IPS-18a (cell line): ENCODE data around the gene LDB1.

Source experiments
- H3K27ac ChIP-seq: one replicate; pipeline ENCODE4 v1.5.1; 2013; ENCODE audit warnings: low read length
- H3K27me3 ChIP-seq: one replicate; pipeline ENCODE4 v1.6.1; 2013; ENCODE audit warnings: mild to moderate bottlenecking, low read length; ENCODE audit not compliant: control insufficient read depth, insufficient read depth
- H3K36me3 ChIP-seq: one replicate; pipeline ENCODE4 v1.6.1; 2013; ENCODE audit warnings: low read depth, low read length; ENCODE audit not compliant: control insufficient read depth
- H3K4me1 ChIP-seq: one replicate; pipeline ENCODE4 v1.6.1; 2013; ENCODE audit warnings: low read depth, low read length; ENCODE audit not compliant: control insufficient read depth
- H3K4me3 ChIP-seq: one replicate; pipeline ENCODE4 v1.5.1; 2013; ENCODE audit warnings: low read length
- H3K9ac ChIP-seq: one replicate; pipeline ENCODE4 v1.6.1; 2013; ENCODE audit warnings: mild to moderate bottlenecking, low read length, moderate library complexity
- H3K9me3 ChIP-seq: one replicate; pipeline ENCODE4 v1.6.1; 2013; ENCODE audit warnings: low read depth, low read length; ENCODE audit not compliant: control insufficient read depth

The LDB1 gene

DNA sequence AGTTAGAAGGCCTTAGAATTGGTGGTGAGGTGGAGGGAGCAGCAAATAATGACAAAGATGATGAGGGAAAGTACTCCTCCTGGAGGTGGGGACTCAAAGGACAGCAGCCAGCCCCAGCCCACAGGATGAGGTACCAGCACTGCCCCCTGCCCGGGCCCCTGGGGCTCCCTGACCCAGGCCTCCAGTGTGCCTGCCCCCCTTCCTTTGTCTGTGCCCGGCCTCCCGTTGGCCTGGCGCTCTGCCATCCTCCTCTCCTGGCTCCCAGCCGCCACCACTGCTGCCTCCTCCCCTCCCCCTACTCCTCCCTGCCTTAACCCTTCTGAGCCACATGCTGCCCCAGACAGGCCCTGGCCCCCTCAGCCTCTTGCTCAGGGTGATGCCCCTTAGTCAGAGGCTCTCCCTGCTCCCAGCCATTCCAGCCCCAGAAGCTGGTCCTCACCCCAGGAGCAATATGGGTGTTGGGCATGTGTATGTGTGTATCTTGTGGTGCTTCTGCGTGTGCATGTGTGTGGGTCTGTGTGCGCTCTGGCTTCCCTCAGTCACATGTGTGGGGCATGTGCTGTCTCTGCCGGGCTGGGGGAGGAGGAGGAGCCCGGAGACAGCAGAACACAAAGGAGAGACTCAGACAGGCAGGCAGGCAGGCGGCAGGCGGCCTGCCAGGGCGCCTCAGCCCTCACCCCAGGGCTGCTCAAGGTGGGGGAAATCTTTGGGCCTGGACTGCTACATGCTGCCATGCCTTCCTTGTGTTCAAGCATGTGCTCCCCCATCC, 2.6 kb downstream of the LDB1 start:
- Histone ChIP-seq H3K36me3 (no peaks in the 10 kb centered on the region), H3K9ac (peak overlapping the region; percentile 52), H3K9me3 (no peaks in the 10 kb centered on the region), H3K27ac (peak overlapping the region; percentile 66), H3K4me1 (peaks cover 58% of the 10 kb centered on the region), H3K4me3 (peak overlapping the region; percentile 42), H3K27me3 (no peaks in the 10 kb centered on the region)

- no peaks in the 10 kb centered on the region for H3K9me3 ChIP-seq
- H3K27me3 ChIP-seq, result no peaks in the 10 kb centered on the region
- peaks cover 51% of the 10 kb centered on the region for H3K4me1 ChIP-seq
- H3K36me3 ChIP-seq, result peaks cover 1% of the 10 kb centered on the region
- H3K4me3 ChIP-seq, result peak overlapping the region; percentile 42
- H3K9ac ChIP-seq, result no peak overlapping the region
- no peak overlapping the region for H3K27ac ChIP-seq
Measured at GRCh38 chr10:102116656-102117055, 3.5 kb downstream of the LDB1 start.

DNA sequence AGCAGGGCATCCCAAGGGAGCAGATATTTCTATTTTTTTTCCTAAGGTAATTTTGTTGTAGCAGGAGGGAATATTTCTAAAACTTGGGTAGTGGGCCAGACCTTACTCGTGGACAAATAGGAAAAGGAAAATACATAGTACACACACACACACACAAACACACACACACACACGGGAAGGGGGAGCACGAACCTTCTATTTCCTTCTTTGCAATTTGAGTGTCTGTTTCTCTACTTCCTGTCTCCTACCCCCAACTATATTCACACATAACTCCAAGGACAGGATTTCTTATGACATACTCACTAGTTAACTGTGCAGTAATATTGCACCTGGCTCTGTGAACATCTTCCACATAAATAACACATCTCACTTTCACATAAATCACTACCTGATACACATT, 4.4 kb downstream of the LDB1 start:
- H3K27me3 ChIP-seq, result no peaks in the 10 kb centered on the region

DNA sequence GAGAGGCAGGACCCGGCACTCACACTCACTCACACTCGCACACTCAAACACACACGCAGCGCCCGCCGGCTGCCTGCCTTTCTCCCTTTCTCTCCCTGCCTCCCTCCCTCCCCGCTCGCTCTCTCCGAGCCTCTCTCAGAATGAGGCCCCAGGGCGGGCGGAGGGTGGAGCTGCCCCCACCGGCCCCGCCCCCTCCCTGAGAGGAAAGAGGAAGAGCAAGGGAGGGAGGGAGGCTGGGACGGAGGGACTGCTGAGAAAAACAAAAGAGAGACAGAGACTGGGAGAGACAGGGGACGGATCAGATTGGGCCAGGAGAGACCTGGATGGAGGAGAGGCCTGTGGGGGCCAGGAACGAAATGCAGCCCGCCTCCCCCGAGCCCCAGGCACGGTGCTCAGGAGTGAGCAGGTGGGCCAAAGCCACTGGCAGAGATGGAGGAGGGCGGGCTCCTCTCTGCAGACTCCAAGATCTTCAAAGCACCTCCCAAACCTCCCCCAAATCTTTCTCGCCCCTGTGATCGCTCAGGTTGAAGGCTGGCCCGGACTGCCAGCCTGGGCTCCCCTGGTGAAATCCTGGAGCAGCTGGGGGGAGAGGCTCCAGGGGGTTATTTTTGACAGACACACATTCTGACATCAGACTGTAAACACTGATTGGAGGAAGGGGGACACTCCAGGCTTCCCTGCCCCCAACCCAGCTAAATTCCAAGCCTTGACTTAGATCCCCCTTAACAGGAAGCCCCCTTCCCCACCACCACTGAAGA, 5.1 kb downstream of the LDB1 start:
- Histone ChIP-seq H3K4me1 (peaks cover 49% of the 10 kb centered on the region), H3K9me3 (no peaks in the 10 kb centered on the region), H3K27me3 (no peaks in the 10 kb centered on the region), H3K27ac (no peak overlapping the region), H3K36me3 (peaks cover 17% of the 10 kb centered on the region), H3K9ac (peak overlapping the region; percentile 49), H3K4me3 (peak overlapping the region; percentile 58)

More for the DNA sequence above, 4.4 kb downstream of the LDB1 start:
- Histone ChIP-seq H3K36me3 (peaks cover 10% of the 10 kb centered on the region), H3K9me3 (no peaks in the 10 kb centered on the region), H3K27ac (no peak overlapping the region), H3K4me3 (peak overlapping the region; percentile 58), H3K9ac (peak overlapping the region; percentile 49), H3K4me1 (peaks cover 49% of the 10 kb centered on the region)

DNA sequence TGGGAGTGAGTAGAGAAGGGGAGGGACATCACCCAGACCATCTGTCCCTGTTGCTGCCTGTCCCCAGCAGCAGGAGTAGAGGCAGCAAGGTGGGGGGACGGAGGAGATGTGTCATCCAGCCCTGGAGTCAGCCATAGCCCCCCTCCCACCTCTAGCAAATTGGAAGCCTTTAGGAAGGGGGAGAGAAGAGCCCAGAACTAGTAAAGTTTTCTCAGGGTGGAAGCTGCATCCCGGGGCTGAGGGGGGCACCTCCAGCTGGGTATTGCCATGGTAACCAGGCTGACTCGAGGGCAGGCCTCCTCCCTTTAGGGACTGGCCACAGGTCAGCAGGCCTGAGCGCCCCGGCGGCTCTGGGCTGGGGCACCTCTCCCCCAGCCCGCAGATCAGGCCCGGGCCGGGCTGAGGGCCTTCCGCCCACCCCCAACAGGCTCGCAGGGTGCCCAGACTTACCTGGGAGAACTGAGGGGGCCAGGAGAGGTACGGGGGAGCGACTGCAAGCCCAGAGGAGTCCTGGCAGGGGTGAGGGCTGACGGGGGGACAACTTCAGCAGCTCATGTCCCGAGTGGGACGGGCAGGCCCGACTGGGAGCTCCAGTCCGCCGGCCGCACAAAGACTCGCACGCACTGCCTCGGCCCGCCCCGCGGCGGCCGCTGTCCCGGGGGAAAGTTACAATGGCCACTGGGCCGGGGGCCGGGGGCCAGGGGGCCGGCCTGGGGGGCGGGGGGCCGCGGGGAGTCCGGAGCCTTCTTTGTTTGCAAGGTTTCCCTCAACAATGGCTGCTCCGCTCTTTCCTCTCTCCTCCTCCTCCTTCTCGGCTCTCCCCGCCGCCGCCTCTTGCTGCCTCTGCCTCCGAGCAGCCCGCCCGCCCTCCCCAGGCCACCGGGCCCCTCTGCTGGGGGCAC, 6.0 kb downstream of the LDB1 start:
- Histone ChIP-seq H3K36me3 (peaks cover 26% of the 10 kb centered on the region), H3K9me3 (no peaks in the 10 kb centered on the region), H3K27ac (peak overlapping the region; percentile 30), H3K27me3 (no peaks in the 10 kb centered on the region), H3K4me3 (peak overlapping the region; percentile 83), H3K9ac (peak overlapping the region; percentile 77), H3K4me1 (peaks cover 49% of the 10 kb centered on the region)

DNA sequence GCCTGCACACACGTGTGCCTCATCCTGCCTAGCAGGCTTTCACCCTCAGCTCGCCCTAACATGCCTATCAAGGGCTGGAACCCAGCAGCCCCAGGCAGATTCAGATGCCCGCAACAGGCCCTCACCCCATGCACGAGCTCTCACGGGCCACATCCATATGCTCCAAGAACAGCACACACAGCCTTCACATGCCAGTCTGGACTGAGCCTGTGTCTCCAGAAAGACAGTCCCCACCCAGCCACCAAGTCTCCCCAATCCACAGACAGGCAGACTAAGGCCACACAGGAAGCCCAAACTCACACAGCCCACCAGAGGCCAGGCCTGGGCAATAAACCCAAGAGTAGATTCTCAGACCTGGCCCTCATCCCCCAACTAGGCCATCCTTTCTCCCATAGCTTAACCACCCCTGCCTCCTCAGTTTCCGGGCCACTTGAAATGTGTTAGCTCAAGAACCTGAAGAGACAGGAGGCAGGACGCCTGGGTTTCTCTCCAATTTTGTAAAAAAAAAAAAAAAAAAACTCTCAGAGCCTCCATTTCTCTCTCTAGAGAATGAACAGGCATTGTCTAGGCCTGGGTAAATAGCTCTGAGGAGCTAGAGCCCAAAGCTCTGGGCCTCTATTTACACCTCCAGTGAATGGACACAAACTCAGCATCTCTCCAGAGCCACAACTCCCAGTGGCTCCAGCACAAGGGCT, 6.8 kb downstream of the LDB1 start:
- Histone ChIP-seq H3K4me3 (peak overlapping the region; percentile 83), H3K36me3 (peaks cover 34% of the 10 kb centered on the region), H3K4me1 (peaks cover 43% of the 10 kb centered on the region), H3K9ac (peak overlapping the region; percentile 77), H3K27ac (no peak overlapping the region), H3K9me3 (no peaks in the 10 kb centered on the region), H3K27me3 (no peaks in the 10 kb centered on the region)

- H3K4me3 ChIP-seq, result peak overlapping the region; percentile 83
- no peak overlapping the region for H3K9ac ChIP-seq
- peaks cover 43% of the 10 kb centered on the region for H3K36me3 ChIP-seq
- no peak overlapping the region for H3K27ac ChIP-seq
- H3K4me1 ChIP-seq, result peaks cover 32% of the 10 kb centered on the region
- H3K9me3 ChIP-seq, result no peaks in the 10 kb centered on the region
- H3K27me3 ChIP-seq, result no peaks in the 10 kb centered on the region
Measured at GRCh38 chr10:102112210-102112817, 7.9 kb downstream of the LDB1 start.

- no peak overlapping the region for H3K27ac ChIP-seq
- peaks cover 50% of the 10 kb centered on the region for H3K36me3 ChIP-seq
Measured at GRCh38 chr10:102111276-102111675, 8.9 kb downstream of the LDB1 start.

GRCh38 chr10:102109166-102110116, 10.7 kb downstream of the LDB1 start:
- Histone ChIP-seq H3K4me3 (no peak overlapping the region), H3K36me3 (peaks cover 59% of the 10 kb centered on the region), H3K9me3 (no peaks in the 10 kb centered on the region), H3K9ac (no peak overlapping the region), H3K4me1 (peaks cover 11% of the 10 kb centered on the region), H3K27ac (no peak overlapping the region), H3K27me3 (no peaks in the 10 kb centered on the region)

More at GRCh38 chr10:102111276-102111675, 8.9 kb downstream of the LDB1 start:
- no peaks in the 10 kb centered on the region for H3K9me3 ChIP-seq
- H3K4me1 ChIP-seq, result peaks cover 22% of the 10 kb centered on the region
- no peak overlapping the region for H3K9ac ChIP-seq
- no peak overlapping the region for H3K4me3 ChIP-seq
- no peaks in the 10 kb centered on the region for H3K27me3 ChIP-seq

GRCh38 chr10:102106998-102107397, 13.2 kb downstream of the LDB1 start:
- H3K27ac ChIP-seq, result no peak overlapping the region
- H3K36me3 ChIP-seq, result peaks cover 62% of the 10 kb centered on the region
- H3K4me1 ChIP-seq, result no peaks in the 10 kb centered on the region
- H3K9ac ChIP-seq, result no peak overlapping the region
- H3K9me3 ChIP-seq, result no peaks in the 10 kb centered on the region
- H3K27me3 ChIP-seq, result no peaks in the 10 kb centered on the region
- no peak overlapping the region for H3K4me3 ChIP-seq
